Measurements from ENCODE around the gene SLX4. TPM values are rescaled to one million over a fixed set of nuclear protein-coding genes. Genes with fewer than 3 reads are reported as not detected.
"Not testable (repeated sequence)": the region's sequence is repeated elsewhere in the genome, so short reads cannot be mapped to it uniquely, and the experiment has no call there.

Gene SLX4
- 10 to 100 TPM in 1 of 2 experiments, 1 to 10 TPM in 1; 9.8 to 10.1 TPM for total RNA-seq

DNA sequence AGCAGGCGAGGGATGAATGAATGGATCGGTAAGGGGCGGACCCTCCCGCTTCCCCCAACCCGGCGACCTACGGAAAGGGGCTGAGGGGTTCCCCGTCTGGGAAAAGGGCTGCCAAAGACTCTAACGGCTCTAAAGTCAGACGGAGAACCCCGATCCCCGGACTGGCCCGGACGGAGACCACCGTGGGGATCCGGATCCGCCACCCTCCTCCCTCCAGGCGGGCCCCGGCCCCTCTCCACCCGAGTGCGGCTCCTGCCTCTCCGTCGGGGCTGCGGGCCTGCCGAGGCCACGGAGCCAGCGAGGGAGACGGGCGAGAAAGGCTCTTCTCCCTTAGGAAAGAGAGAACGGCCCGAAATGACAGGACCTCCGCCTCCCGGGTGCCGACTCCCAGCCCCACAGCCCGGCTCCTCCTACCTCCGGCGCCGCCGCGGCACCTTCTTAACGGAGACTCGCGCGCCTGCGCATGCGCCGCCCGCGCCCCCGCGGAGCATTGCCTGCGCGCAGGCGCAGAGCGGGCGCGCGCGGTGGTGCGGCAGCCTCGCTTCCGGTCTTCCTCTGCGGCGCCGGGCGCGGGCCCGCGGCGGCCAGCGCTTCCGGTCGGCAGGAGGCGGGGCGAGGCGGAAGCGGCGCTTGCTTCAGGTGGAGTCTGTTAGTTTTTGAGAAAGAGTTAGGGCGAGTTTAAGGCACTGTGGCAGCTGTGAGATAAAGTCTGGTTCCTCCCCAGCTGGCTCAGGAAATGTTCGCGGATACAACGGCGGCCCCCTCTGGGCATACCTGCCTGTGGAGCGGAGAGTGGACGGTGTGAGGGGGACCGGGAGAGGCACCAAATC lies at the start of gene SLX4:
TSS of gene SLX4 (minus strand) at position 461 of the 830 bp plus-strand sequence. CDS start 2,642 bp downstream, outside the sequence.
- ChIA-PET CTCF (interaction anchor here (1.2 to 1.5 kb wide), 2 partner anchors 15 to 85 kb away, joined by 4 to 5 read pairs; no protein-coding TSS in a partner anchor), POLR2A (interaction anchor here (0.7 to 1.3 kb wide), 9 partner anchors 10 to 139 kb away, joined by 3 to 5 read pairs (median 3); partner anchors contain the start of gene NLRC3)
- no peaks in the 10 kb centered on the region for H3K9me3 Mint-ChIP-seq
- no peaks in the 10 kb centered on the region for H3K27me3 Mint-ChIP-seq
- peak within 1 kb of the TSS; percentile 91 for H3K4me3 Mint-ChIP-seq
- intact Hi-C loops (cut with micrococcal nuclease) = no loop called here
- peaks cover 40% of the 10 kb centered on the region for H3K4me1 Mint-ChIP-seq (ENCODE audit: low read depth)
- H3K36me3 Mint-ChIP-seq (ENCODE audit: low read depth) = peaks cover 19% of the 10 kb centered on the region
- ATAC-seq = peak; percentile 90
- DNase-seq = peak; percentile 90
- peak within 1 kb of the TSS; percentile 94 for H3K27ac Mint-ChIP-seq
- TF ChIP-seq CTCF (IDR thresholded peaks at IDR 0.05) = no peak

GRCh38 chr16:3659251-3659650 lies 47.8 kb upstream of the SLX4 start:
- ChIA-PET CTCF (interaction anchor here (0.7 to 1.3 kb wide), 3 partner anchors 12 to 121 kb away, joined by 3 read pairs; no protein-coding TSS in a partner anchor), POLR2A (no interaction called here)
- Mint-ChIP-seq H3K4me1 (ENCODE audit: low read depth) (peaks cover 20% of the 10 kb centered on the region), H3K36me3 (ENCODE audit: low read depth) (peaks cover 46% of the 10 kb centered on the region), H3K27ac (peak overlapping the region; percentile 79), H3K27me3 (no peaks in the 10 kb centered on the region), H3K9me3 (no peaks in the 10 kb centered on the region), H3K4me3 (no peak overlapping the region)
- TF ChIP-seq CTCF (IDR thresholded peaks at IDR 0.05) = no peak
- intact Hi-C loops (cut with micrococcal nuclease) = no loop called here
- ATAC-seq (no peak), DNase-seq (no peak)

- Mint-ChIP-seq H3K36me3 (ENCODE audit: low read depth) (peaks cover 39% of the 10 kb centered on the region), H3K4me3 (no peak overlapping the region), H3K27ac (peak overlapping the region; percentile 80), H3K27me3 (no peaks in the 10 kb centered on the region), H3K9me3 (no peaks in the 10 kb centered on the region), H3K4me1 (ENCODE audit: low read depth) (peaks cover 20% of the 10 kb centered on the region)
- CTCF ChIA-PET = no interaction called here
- ATAC-seq (peak; percentile 85), DNase-seq (peak; percentile 85)
- TF ChIP-seq CTCF (IDR thresholded peaks at IDR 0.05) = no peak
- intact Hi-C loops (cut with micrococcal nuclease) = no loop called here
- POLR2A ChIA-PET = no interaction called here
These were observed 45.4 kb upstream of the SLX4 start for GRCh38 chr16:3656491-3657468.

GRCh38 chr16:3656160-3656490 lies 44.7 kb upstream of the SLX4 start:
- ATAC-seq; H3K9me3 Mint-ChIP-seq; H3K27ac Mint-ChIP-seq; H3K4me3 Mint-ChIP-seq; H3K27me3 Mint-ChIP-seq; intact Hi-C loops (cut with micrococcal nuclease); DNase-seq; POLR2A ChIA-PET: not testable (repeated sequence)
- CTCF ChIA-PET = interaction anchor here (2.8 kb wide), 1 partner anchor 18 kb away, joined by 13 read pairs; no protein-coding TSS in a partner anchor
- H3K36me3 Mint-ChIP-seq (ENCODE audit: low read depth) = peaks cover 36% of the 10 kb centered on the region
- peaks cover 20% of the 10 kb centered on the region for H3K4me1 Mint-ChIP-seq (ENCODE audit: low read depth)

All from activated CD8-positive, alpha-beta T cell treated with anti-CD3 and anti-CD28 coated beads for 36 hours (primary cell).